ENCODE data around the gene ARHGDIB. TPM values are rescaled to one million over a fixed set of nuclear protein-coding genes. Genes with fewer than 3 reads are reported as not detected.

The ARHGDIB gene
- total RNA-seq, 2 donors from 2014 or later: 23.5 to 38.5 TPM

GRCh38 chr12:14915736-14916135 is 45.7 kb downstream of the ARHGDIB start:
- intact Hi-C loops (cut with DNase I, micrococcal nuclease): no loop called here
- ATAC-seq (no peak), DNase-seq (no peak)

GRCh38 chr12:14913381-14913781 is 48.0 kb downstream of the ARHGDIB start:
- ATAC-seq: peak; percentile 47
- peak in 1 of 2 donors; percentile 58 for DNase-seq
- intact Hi-C loops (cut with DNase I, micrococcal nuclease): no loop called here

- ATAC-seq (peak; percentile 96), DNase-seq (peak; percentile 17 to 70)
- intact Hi-C loops (cut with DNase I, micrococcal nuclease): no loop called here
Observed at GRCh38 chr12:14911131-14911530, 50.3 kb downstream of the ARHGDIB start.

GRCh38 chr12:14910090-14910915 is 51.1 kb downstream of the ARHGDIB start:
- intact Hi-C loops (cut with DNase I, micrococcal nuclease): no loop called here
- ATAC-seq (no peak), DNase-seq (no peak)

- DNase-seq (no peak), ATAC-seq (no peak)
- intact Hi-C loops (cut with DNase I, micrococcal nuclease): no loop called here
Observed at GRCh38 chr12:14907953-14908352, 53.4 kb downstream of the ARHGDIB start.

GRCh38 chr12:14906114-14906513 is 55.3 kb downstream of the ARHGDIB start:
- ATAC-seq (no peak), DNase-seq (no peak)
- intact Hi-C loops (cut with DNase I, micrococcal nuclease): no loop called here

DNA sequence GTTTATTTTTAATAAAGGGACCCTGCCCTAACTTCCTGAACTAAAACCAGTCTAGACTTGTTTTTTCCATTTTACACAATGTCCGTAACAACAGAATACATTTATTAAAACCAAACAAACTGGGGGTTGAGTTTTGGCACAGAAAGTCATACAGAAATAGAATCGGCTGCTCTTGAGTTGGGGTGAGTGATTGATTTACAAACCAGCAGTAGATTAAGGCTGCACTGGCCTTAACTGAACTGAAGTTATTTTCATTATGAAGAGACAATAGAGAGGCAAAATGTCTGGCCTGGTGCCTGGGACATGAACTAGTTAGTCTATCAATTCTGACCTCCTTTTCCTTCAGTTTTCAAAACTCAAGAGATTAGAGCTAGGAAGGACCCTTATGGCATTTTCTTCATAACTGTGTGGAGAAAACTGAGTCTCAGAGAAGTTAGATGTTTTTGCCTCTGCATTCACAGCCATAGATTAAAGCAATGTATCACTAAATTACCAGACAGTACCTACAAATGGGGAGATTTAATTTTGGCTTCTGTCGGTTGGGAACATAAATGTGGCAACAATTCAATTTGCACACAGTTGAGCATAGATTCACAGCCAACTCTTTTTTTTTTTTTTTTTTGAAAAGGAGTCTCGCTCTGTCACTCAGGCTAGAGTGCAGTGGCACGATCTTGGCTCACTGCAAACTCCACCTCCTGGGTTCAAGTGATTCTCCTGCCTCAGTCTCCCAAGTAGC is 56.0 kb downstream of the ARHGDIB start:
- ATAC-seq: no peak
- DNase-seq: no peak
- intact Hi-C loops (cut with DNase I, micrococcal nuclease): no loop called here

- ATAC-seq (no peak), DNase-seq (no peak)
- intact Hi-C loops (cut with DNase I, micrococcal nuclease): no loop called here
Observed at GRCh38 chr12:14904854-14905253, 56.5 kb downstream of the ARHGDIB start.

DNA sequence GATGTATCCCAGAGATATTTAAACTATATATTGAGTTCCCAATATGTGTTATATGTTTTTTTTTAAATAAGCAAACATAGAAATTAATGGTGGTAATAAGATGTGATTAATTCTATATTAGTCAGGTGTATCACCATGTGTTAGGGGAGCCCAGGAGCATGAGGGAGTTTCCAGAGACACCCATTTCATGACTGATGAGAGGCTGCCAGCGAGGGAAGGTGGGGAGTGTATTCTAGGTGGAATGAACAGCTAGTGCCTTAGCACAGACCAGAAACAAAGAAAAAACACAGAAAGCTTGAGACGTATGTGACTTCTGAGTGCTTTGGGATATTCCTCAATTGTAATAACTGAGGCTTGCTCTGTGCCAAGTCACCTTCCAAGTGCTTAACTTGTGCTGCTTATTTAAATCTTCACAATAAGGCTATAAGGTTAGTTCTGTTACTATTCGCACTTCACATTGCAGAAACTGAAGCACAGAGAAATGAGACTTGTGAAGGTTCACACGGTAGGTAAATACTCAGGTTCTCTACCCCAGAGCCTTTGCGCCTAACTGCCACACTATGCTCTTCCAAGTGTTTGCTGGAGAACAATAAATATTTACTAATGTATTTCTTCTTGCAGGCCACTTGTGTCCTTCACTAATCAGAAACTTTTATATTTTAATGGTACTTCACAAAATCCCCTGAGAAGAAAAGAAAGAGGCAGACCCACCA is 57.9 kb downstream of the ARHGDIB start:
- no peak for ATAC-seq

DNA sequence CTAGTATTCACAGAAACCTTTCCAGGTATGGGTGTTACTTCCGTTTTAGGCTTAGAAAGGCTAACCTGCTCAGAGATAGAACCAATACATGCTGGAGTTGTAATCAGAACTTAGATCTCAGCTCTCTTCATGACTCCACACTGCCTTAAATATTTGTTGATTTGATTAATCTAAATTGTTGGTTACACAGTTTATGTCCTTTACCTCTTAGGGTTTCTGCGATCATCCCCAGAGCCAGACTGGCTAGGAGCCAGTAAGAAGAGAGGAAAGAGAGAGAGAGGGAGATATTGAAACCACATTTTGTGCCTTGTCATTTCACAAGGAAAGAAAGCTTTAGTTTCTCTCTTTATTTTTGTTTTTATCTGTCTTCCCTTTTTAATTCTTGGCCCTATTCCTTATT is 58.9 kb downstream of the ARHGDIB start:
- ATAC-seq: no peak
- DNase-seq: no peak
- intact Hi-C loops (cut with DNase I, micrococcal nuclease): no loop called here

More for the DNA sequence above, 57.9 kb downstream of the ARHGDIB start:
- intact Hi-C loops (cut with DNase I, micrococcal nuclease): no loop called here
- no peak for DNase-seq

DNA sequence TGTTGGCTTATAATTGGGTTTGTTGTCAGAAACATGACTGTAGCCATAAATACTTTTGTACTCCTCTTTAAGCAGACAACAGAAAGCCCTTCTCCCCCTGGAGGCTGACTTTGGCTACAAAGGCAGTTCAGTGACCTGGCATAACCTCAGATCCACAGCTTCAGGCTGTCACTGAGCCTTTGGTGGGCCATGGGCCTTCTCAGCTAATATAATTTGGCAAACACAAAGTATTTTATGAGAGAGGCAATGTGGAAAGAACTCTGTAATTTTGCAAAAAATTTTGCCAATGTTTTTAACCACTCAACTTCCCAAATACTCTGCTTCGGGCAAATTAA is 60.2 kb downstream of the ARHGDIB start:
- intact Hi-C loops (cut with DNase I, micrococcal nuclease): no loop called here
- ATAC-seq (no peak), DNase-seq (no peak)

GRCh38 chr12:14900521-14901227 is 60.7 kb downstream of the ARHGDIB start:
- intact Hi-C loops (cut with DNase I, micrococcal nuclease): no loop called here
- no peak for DNase-seq
- ATAC-seq: no peak

DNA sequence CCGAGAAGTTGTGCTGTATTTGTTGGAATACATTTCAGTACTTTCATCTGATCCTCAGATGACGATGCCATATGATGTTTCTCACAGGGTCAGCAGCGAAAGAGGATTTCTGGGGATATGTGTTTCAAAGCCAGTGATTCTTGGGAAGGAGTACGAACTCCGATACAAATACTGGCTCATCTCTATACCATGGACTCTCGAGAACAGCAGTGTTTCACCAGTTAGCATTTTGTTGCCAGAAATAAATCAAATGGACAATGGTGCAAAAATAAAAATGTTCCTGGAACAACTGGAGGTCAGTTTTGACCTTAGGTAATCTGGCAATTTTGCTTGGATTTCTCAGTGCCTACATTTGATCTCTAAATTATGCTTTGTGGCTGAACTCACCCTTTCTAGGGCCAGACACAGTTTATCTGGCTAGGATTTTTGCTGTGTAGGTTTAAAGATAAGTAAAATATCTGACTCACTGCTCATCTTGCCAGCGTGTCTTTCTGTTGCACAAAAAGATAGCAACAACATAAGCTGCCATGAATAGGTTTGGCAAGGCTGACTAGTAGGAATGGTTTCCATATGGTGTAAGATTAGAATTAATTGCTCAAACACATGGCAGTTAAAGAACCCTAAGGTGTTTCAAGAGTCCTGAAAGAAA is 64.8 kb downstream of the ARHGDIB start:
- ATAC-seq: no peak

GRCh38 chr12:14893506-14894250 is 67.7 kb downstream of the ARHGDIB start:
- DNase-seq: no peak
- intact Hi-C loops (cut with DNase I, micrococcal nuclease): no loop called here
- ATAC-seq: no peak

More for the DNA sequence above, 64.8 kb downstream of the ARHGDIB start:
- intact Hi-C loops (cut with DNase I, micrococcal nuclease): no loop called here
- DNase-seq: no peak

DNA sequence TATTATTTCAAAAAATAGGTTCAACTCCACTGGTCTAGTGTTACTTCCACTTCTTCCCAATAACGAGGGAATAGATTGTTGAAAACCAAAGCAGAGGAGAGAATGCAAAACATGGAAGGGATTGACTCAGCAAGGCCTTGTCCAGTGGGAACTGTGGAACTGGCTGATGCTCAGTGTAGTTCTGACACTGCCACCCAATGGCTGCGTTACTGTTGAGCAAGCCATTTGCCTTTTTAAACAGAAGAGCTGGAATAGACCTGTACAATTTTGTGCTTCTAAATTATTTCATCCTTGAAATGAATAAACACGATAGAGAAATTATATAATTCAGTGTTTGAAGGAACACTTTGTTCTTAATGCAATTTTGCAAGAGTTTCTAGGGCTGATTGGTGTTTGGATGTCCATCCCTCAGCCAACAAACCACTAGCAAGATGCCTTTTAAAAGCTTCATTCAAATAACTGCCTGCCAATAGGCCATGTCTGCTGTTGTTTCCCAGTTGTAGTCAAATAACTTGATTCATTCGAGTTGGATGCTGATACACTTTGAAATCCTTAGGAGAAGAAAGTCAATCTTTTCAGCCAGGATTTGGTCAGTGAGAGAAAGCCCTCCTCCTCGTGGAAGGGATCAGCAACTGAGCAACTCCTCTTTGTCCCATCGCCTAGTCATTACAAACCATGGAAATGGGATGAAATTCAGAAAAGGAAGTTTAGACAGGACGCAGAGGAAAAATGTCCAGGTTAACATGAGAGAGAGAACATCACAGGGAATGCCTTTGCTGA is 68.5 kb downstream of the ARHGDIB start:
- ATAC-seq (no peak), DNase-seq (no peak)
- intact Hi-C loops (cut with DNase I, micrococcal nuclease): no loop called here
